GM23248 (cell line): Measurements from ENCODE around the gene IBA57.
"Not testable (repeated sequence)": the region's sequence is repeated elsewhere in the genome, so short reads cannot be mapped to it uniquely, and the experiment has no call there.

Source experiments
- EZH2 ChIP-seq: fragments of 200-600 bp; sonication (generic); IDR thresholded peaks from 2 replicates; pipeline ENCODE4 v1.6.1; 2018; ENCODE audit warnings: antibody characterized with exemption, mild to moderate bottlenecking; ENCODE audit not compliant: insufficient read depth, poor library complexity, severe bottlenecking
- EZH2phosphoT487 ChIP-seq: fragments of 200-600 bp; sonication (generic); IDR thresholded peaks from 2 replicates; pipeline ENCODE4 v1.6.1; 2018; ENCODE audit warnings: antibody characterized with exemption, moderate library complexity, mild to moderate bottlenecking, low read depth; ENCODE audit not compliant: insufficient read depth

DNA sequence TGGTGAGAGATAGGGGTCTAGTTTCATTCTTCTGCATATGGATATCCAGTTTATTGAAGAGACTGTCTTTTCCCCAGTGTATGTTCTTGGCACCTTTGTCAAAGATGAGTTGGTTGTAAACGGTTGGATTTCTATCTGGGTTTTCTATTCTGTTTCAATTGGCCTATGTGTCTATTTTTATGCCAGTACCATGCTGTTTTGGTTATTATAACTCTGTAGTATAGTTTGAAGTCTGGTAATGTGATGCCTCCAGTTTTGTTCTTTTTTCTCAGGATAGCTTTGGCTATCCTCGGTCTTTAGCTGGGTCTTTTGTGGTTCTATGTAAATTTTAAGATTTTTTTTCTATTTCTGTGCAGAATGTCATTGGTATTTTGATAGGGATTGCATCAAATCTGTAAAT lies 22.6 kb downstream of the IBA57 start:
- not testable (repeated sequence) for TF ChIP-seq EZH2, EZH2phosphoT487
